Activated T-helper 17 cell treated with anti-CD3 and anti-CD28 coated beads, Interleukin-2, amount 50 U/mL, for 72 hours (primary cell): Measurements from ENCODE around the gene KCNJ4. TPM values are rescaled to one million over a fixed set of nuclear protein-coding genes. Genes with fewer than 3 reads are reported as not detected.

Experiments used
- ATAC-seq: fragments of 150-1000 bp; cut with Tn5 transposase; replicated peaks from 2 replicates; pipeline ENCODE4 v1.10.0; 2021; ENCODE audit warnings: mild to moderate bottlenecking, moderate library complexity
- H3K27ac Mint-ChIP-seq: one replicate; pipeline ENCODE4 v1.8.0; 2022; ENCODE audit warnings: mixed read lengths
- H3K27me3 Mint-ChIP-seq: one replicate; pipeline ENCODE4 v1.8.0; 2022; ENCODE audit warnings: mixed read lengths
- H3K36me3 Mint-ChIP-seq: one replicate; pipeline ENCODE4 v1.8.0; 2022; ENCODE audit warnings: low read depth, mild to moderate bottlenecking, mixed read lengths
- H3K4me1 Mint-ChIP-seq: one replicate; pipeline ENCODE4 v1.8.0; 2022; ENCODE audit warnings: mixed read lengths
- H3K4me3 Mint-ChIP-seq: one replicate; pipeline ENCODE4 v1.8.0; 2022; ENCODE audit warnings: mild to moderate bottlenecking, mixed read lengths
- H3K9me3 Mint-ChIP-seq: one replicate; pipeline ENCODE4 v1.8.0; 2022; ENCODE audit warnings: mixed read lengths
- total RNA-seq, 2 donors: library from RNA; stranded (reverse); gene quantifications; one replicate each; pipeline ENCODE4 v1.2.3, GENCODE V29; 2022

Gene KCNJ4
- total RNA-seq, 2 donors from 2014 or later: not detected

- H3K4me3 Mint-ChIP-seq: no peak overlapping the region
- H3K4me1 Mint-ChIP-seq: no peaks in the 10 kb centered on the region
- no peak overlapping the region for H3K27ac Mint-ChIP-seq
- ATAC-seq: no peak
- H3K9me3 Mint-ChIP-seq: no peaks in the 10 kb centered on the region
- H3K36me3 Mint-ChIP-seq: no peaks in the 10 kb centered on the region
- H3K27me3 Mint-ChIP-seq: no peaks in the 10 kb centered on the region
Observed at GRCh38 chr22:38422611-38423511, 32.1 kb downstream of the KCNJ4 start.

- no peaks in the 10 kb centered on the region for H3K36me3 Mint-ChIP-seq
- H3K27ac Mint-ChIP-seq: no peak overlapping the region
- H3K4me3 Mint-ChIP-seq: no peak overlapping the region
- no peak for ATAC-seq
- no peaks in the 10 kb centered on the region for H3K4me1 Mint-ChIP-seq
- no peaks in the 10 kb centered on the region for H3K9me3 Mint-ChIP-seq
- H3K27me3 Mint-ChIP-seq: no peaks in the 10 kb centered on the region
Observed at GRCh38 chr22:38420734-38421133, 34.3 kb downstream of the KCNJ4 start.

- no peak overlapping the region for H3K4me3 Mint-ChIP-seq
- no peak overlapping the region for H3K27ac Mint-ChIP-seq
- no peak for ATAC-seq
- H3K9me3 Mint-ChIP-seq: no peaks in the 10 kb centered on the region
- H3K4me1 Mint-ChIP-seq: no peaks in the 10 kb centered on the region
- H3K36me3 Mint-ChIP-seq: no peaks in the 10 kb centered on the region
- no peaks in the 10 kb centered on the region for H3K27me3 Mint-ChIP-seq
Observed at GRCh38 chr22:38419858-38420160, 35.2 kb downstream of the KCNJ4 start.

GRCh38 chr22:38419121-38419857 is 35.7 kb downstream of the KCNJ4 start:
- Mint-ChIP-seq H3K27me3 (no peaks in the 10 kb centered on the region), H3K9me3 (no peaks in the 10 kb centered on the region), H3K4me1 (no peaks in the 10 kb centered on the region), H3K4me3 (no peak overlapping the region), H3K27ac (no peak overlapping the region), H3K36me3 (no peaks in the 10 kb centered on the region)
- ATAC-seq: no peak

- no peak overlapping the region for H3K4me3 Mint-ChIP-seq
- H3K27ac Mint-ChIP-seq: no peak overlapping the region
- ATAC-seq: no peak
- no peaks in the 10 kb centered on the region for H3K36me3 Mint-ChIP-seq
- H3K4me1 Mint-ChIP-seq: no peaks in the 10 kb centered on the region
- no peaks in the 10 kb centered on the region for H3K27me3 Mint-ChIP-seq
- no peaks in the 10 kb centered on the region for H3K9me3 Mint-ChIP-seq
Observed at GRCh38 chr22:38418589-38418988, 36.4 kb downstream of the KCNJ4 start.

- no peaks in the 10 kb centered on the region for H3K9me3 Mint-ChIP-seq
- H3K27ac Mint-ChIP-seq: no peak overlapping the region
- ATAC-seq: no peak
- H3K27me3 Mint-ChIP-seq: no peaks in the 10 kb centered on the region
- H3K36me3 Mint-ChIP-seq: no peaks in the 10 kb centered on the region
- no peak overlapping the region for H3K4me3 Mint-ChIP-seq
- no peaks in the 10 kb centered on the region for H3K4me1 Mint-ChIP-seq
Observed at GRCh38 chr22:38417252-38418060, 37.5 kb downstream of the KCNJ4 start.

GRCh38 chr22:38416621-38417251 is 38.3 kb downstream of the KCNJ4 start:
- no peak for ATAC-seq
- Mint-ChIP-seq H3K9me3 (no peaks in the 10 kb centered on the region), H3K36me3 (no peaks in the 10 kb centered on the region), H3K27me3 (no peaks in the 10 kb centered on the region), H3K4me3 (no peak overlapping the region), H3K27ac (no peak overlapping the region), H3K4me1 (no peaks in the 10 kb centered on the region)

- ATAC-seq: no peak
- Mint-ChIP-seq H3K9me3 (no peaks in the 10 kb centered on the region), H3K27ac (no peak overlapping the region), H3K36me3 (no peaks in the 10 kb centered on the region), H3K4me1 (no peaks in the 10 kb centered on the region), H3K27me3 (no peaks in the 10 kb centered on the region), H3K4me3 (no peak overlapping the region)
Observed at GRCh38 chr22:38415561-38416321, 39.3 kb downstream of the KCNJ4 start.

GRCh38 chr22:38415046-38415445 is 40.0 kb downstream of the KCNJ4 start:
- Mint-ChIP-seq H3K27me3 (no peaks in the 10 kb centered on the region), H3K4me1 (no peaks in the 10 kb centered on the region), H3K4me3 (no peak overlapping the region), H3K36me3 (no peaks in the 10 kb centered on the region), H3K27ac (peak overlapping the region; percentile 48), H3K9me3 (no peaks in the 10 kb centered on the region)
- ATAC-seq: no peak

- H3K4me1 Mint-ChIP-seq: no peaks in the 10 kb centered on the region
- H3K4me3 Mint-ChIP-seq: no peak overlapping the region
- H3K27ac Mint-ChIP-seq: no peak overlapping the region
- no peaks in the 10 kb centered on the region for H3K9me3 Mint-ChIP-seq
- no peaks in the 10 kb centered on the region for H3K27me3 Mint-ChIP-seq
- no peaks in the 10 kb centered on the region for H3K36me3 Mint-ChIP-seq
- ATAC-seq: no peak
Observed at GRCh38 chr22:38414009-38414395, 41.0 kb downstream of the KCNJ4 start.

GRCh38 chr22:38413085-38414008 is 41.7 kb downstream of the KCNJ4 start:
- Mint-ChIP-seq H3K36me3 (no peaks in the 10 kb centered on the region), H3K27ac (no peak overlapping the region), H3K27me3 (no peaks in the 10 kb centered on the region), H3K4me3 (no peak overlapping the region), H3K4me1 (no peaks in the 10 kb centered on the region), H3K9me3 (no peaks in the 10 kb centered on the region)
- no peak for ATAC-seq

- Mint-ChIP-seq H3K36me3 (no peaks in the 10 kb centered on the region), H3K27me3 (no peaks in the 10 kb centered on the region), H3K4me1 (no peaks in the 10 kb centered on the region), H3K27ac (no peak overlapping the region), H3K9me3 (no peaks in the 10 kb centered on the region), H3K4me3 (no peak overlapping the region)
- ATAC-seq: peak; percentile 58
Observed at GRCh38 chr22:38412435-38413084, 42.4 kb downstream of the KCNJ4 start.
